Measurements from ENCODE around the gene PRR15L.
"Not testable (repeated sequence)": the region's sequence is repeated elsewhere in the genome, so short reads cannot be mapped to it uniquely, and the experiment has no call there.

The PRR15L gene

GRCh38 chr17:47929218-47930000 lies 28.3 kb downstream of the PRR15L start:
- no peak for DNase-seq

- DNase-seq = no peak
Measured at GRCh38 chr17:47928415-47928814, 29.3 kb downstream of the PRR15L start.

- DNase-seq = no peak
Measured at GRCh38 chr17:47927821-47928400, 29.8 kb downstream of the PRR15L start.

GRCh38 chr17:47925678-47925988 lies 32.0 kb downstream of the PRR15L start:
- DNase-seq = no peak

GRCh38 chr17:47924785-47925677 lies 32.7 kb downstream of the PRR15L start:
- DNase-seq = no peak

- DNase-seq = not testable (repeated sequence)
Measured at GRCh38 chr17:47919889-47920288, 37.8 kb downstream of the PRR15L start.

GRCh38 chr17:47918991-47919390 lies 38.7 kb downstream of the PRR15L start:
- DNase-seq = no peak

- DNase-seq = no peak
Measured at GRCh38 chr17:47918006-47918405, 39.7 kb downstream of the PRR15L start.

- DNase-seq = no peak
Measured at GRCh38 chr17:47917581-47917980, 40.1 kb downstream of the PRR15L start.

- DNase-seq = no peak
Measured at GRCh38 chr17:47916489-47917208, 41.0 kb downstream of the PRR15L start.

- no peak for DNase-seq
Measured at GRCh38 chr17:47915776-47916398, 41.8 kb downstream of the PRR15L start.

GRCh38 chr17:47914306-47914948 lies 43.3 kb downstream of the PRR15L start:
- DNase-seq = no peak

- DNase-seq = no peak
Measured at GRCh38 chr17:47913050-47913449, 44.6 kb downstream of the PRR15L start.

- DNase-seq = no peak
Measured at GRCh38 chr17:47907932-47908562, 49.6 kb downstream of the PRR15L start.

GRCh38 chr17:47906443-47906842 lies 51.2 kb downstream of the PRR15L start:
- DNase-seq = no peak

GRCh38 chr17:47905221-47905733 lies 52.4 kb downstream of the PRR15L start:
- no peak for DNase-seq

- no peak for DNase-seq
Measured at GRCh38 chr17:47902039-47902744, 55.5 kb downstream of the PRR15L start.

Measured in NCI-H510A (cell line).